Loucy (cell line): ENCODE measurements around the gene RBM33.
A peak's percentile ranks its signal among the peaks of the same experiment; 100 is the strongest.

Source experiments
- H2AFZ ChIP-seq: fragments of 200-600 bp; sonication (generic); 2 replicates; pipeline ENCODE4 v1.6.0; 2016; ENCODE audit warnings: antibody characterized with exemption, mild to moderate bottlenecking, low read length, moderate library complexity
- H3F3A ChIP-seq: fragments of 200-600 bp; 2 replicates; pipeline ENCODE4 v1.6.0; 2016; ENCODE audit warnings: antibody characterized with exemption, low read depth, mild to moderate bottlenecking
- H3K27me3 ChIP-seq: fragments of 200-600 bp; sonication (generic); 2 replicates; pipeline ENCODE4 v1.6.1; 2014; ENCODE audit warnings: low read length, mild to moderate bottlenecking; ENCODE audit not compliant: insufficient read depth, poor library complexity, severe bottlenecking
- H3K36me3 ChIP-seq: fragments of 200-600 bp; sonication (generic); 2 replicates; pipeline ENCODE4 v1.6.1; 2016; ENCODE audit warnings: low read length; ENCODE audit not compliant: insufficient read depth
- H3K4me1 ChIP-seq: fragments of 200-600 bp; sonication (generic); 2 replicates; pipeline ENCODE4 v1.5.1; 2014; ENCODE audit warnings: low read length, mild to moderate bottlenecking; ENCODE audit not compliant: insufficient read depth, poor library complexity, severe bottlenecking
- H3K4me2 ChIP-seq: fragments of 200-600 bp; sonication (generic); 2 replicates; pipeline ENCODE4 v1.6.0; 2014; ENCODE audit warnings: antibody characterized with exemption, low read length, low read depth, mild to moderate bottlenecking; ENCODE audit not compliant: poor library complexity, severe bottlenecking
- H3K4me3 ChIP-seq: fragments of 200-600 bp; sonication (generic); 2 replicates; pipeline ENCODE4 v1.5.1; 2014; ENCODE audit warnings: low read length, mild to moderate bottlenecking, mixed read lengths; ENCODE audit not compliant: poor library complexity, severe bottlenecking
- H3K79me2 ChIP-seq: fragments of 200-600 bp; sonication (generic); 2 replicates; pipeline ENCODE4 v1.6.1; 2014; ENCODE audit warnings: low read length; ENCODE audit not compliant: insufficient read depth
- H3K9ac ChIP-seq: fragments of 200-600 bp; sonication (generic); 2 replicates; pipeline ENCODE4 v1.6.0; 2014; ENCODE audit warnings: mild to moderate bottlenecking, low read depth, low read length, moderate library complexity; ENCODE audit not compliant: poor library complexity, severe bottlenecking
- H3K9me2 ChIP-seq: fragments of 200-600 bp; sonication (generic); replicated peaks from 2 replicates; pipeline ENCODE4 v1.6.1; 2016; ENCODE audit warnings: low read depth, low read length, mixed read lengths
- H3K9me3 ChIP-seq: fragments of 200-600 bp; sonication (generic); 2 replicates; pipeline ENCODE4 v1.6.1; 2014; ENCODE audit warnings: mild to moderate bottlenecking, antibody characterized with exemption, low read length, low read depth; ENCODE audit not compliant: insufficient read depth
- H4K20me1 ChIP-seq: fragments of 200-600 bp; sonication (generic); 2 replicates; pipeline ENCODE4 v1.6.0; 2014; ENCODE audit warnings: antibody characterized with exemption, low read length, mild to moderate bottlenecking; ENCODE audit not compliant: insufficient read depth, poor library complexity, severe bottlenecking
- EZH2phosphoT487 ChIP-seq: fragments of 200-600 bp; IDR thresholded peaks from 2 replicates; pipeline ENCODE4 v1.6.1; 2018; ENCODE audit warnings: antibody characterized with exemption, mild to moderate bottlenecking, moderate library complexity, borderline replicate concordance
- TF ChIP-seq, protein P1 (sequence below): fragments of 200-600 bp; sonication (generic); conservative IDR thresholded peaks from 2 replicates; pipeline ENCODE4 v1.5.1; 2014; ENCODE audit warnings: mild to moderate bottlenecking, antibody characterized with exemption, low read length

The RBM33 gene, protein sequence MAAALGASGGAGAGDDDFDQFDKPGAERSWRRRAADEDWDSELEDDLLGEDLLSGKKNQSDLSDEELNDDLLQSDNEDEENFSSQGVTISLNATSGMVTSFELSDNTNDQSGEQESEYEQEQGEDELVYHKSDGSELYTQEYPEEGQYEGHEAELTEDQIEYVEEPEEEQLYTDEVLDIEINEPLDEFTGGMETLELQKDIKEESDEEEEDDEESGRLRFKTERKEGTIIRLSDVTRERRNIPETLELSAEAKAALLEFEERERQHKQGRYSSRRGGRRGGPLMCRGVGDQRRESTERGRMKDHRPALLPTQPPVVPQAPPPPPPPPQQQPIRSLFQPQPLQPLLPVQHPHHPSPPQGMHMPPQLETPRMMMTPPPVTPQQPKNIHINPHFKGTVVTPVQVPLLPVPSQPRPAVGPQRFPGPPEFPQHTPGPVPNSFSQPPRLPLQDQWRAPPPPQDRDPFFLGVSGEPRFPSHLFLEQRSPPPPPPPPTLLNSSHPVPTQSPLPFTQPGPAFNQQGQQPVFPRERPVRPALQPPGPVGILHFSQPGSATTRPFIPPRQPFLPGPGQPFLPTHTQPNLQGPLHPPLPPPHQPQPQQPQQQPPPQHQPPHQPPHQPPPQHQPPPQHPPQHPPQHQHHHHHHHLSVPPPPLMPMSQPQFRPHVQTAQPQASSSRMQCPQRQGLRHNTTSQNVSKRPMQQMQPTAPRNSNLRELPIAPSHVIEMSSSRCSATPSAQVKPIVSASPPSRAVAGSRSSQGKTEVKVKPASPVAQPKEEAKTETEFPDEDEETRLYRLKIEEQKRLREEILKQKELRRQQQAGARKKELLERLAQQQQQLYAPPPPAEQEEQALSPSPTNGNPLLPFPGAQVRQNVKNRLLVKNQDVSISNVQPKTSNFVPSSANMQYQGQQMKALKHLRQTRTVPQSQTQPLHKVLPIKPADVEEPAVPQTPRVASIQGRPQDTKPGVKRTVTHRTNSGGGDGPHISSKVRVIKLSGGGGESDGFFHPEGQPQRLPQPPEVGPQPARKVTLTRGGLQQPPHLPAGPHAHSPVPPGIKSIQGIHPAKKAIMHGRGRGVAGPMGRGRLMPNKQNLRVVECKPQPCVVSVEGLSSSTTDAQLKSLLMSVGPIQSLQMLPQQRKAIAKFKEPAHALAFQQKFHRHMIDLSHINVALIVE

DNA sequence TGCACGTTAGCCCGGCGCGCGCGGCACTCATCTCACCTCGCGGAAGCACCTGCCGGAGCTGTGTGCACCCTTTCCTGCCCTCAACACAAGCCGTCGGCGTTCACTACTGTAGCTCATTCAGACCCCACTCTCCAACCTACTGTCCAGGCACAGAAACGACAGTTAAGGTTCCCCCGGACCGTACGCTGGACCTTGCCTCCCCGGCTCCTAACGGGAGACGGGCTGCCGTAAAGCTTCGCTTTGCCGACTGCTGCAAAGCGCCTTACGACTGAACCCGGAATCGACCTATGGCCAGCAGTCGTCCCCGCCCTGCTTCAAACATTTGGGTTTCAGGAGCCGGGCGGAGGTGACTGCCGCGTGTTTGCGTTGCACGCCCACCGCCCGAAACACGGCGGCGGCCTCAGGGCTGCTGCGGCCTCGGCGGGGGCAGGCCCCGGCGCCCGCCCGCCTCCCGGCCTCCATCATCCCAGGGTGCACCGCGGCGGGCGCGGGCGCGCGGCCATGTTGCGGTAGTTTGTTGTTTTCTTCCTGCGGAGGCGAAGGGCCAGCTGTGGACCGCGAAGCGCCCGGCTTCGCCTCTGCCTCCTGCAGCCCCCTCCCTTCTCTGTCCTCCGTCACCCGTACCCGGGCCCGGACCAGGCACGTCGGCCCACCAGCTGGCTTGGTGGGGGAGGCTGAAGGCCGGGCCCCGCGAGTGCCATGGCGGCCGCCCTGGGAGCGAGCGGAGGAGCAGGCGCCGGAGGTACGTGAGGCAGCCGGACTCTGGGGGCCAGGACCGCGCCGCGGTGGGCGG is at the start of gene RBM33:
TSS of gene RBM33 (plus strand) at position 484 of the 793 bp plus-strand sequence. CDS start at position 700, 216 bp downstream.
- Histone ChIP-seq H3K4me1 (peaks cover 26% of the 10 kb centered on the region), H2AFZ (peak within 1 kb of the TSS; percentile 96), H4K20me1 (peaks cover 48% of the 10 kb centered on the region), H3K9me3 (peaks cover 16% of the 10 kb centered on the region; the same call in 1 of the 2 replicates), H3K27me3 (peaks cover 3% of the 10 kb centered on the region), H3K4me2 (peak within 1 kb of the TSS; percentile 88), H3K79me2 (peaks cover 66% of the 10 kb centered on the region), H3K9me2 (no peaks in the 10 kb centered on the region), H3K4me3 (peak within 1 kb of the TSS; percentile 98), H3F3A (no peaks in the 10 kb centered on the region), H3K9ac (peak within 1 kb of the TSS; percentile 96), H3K36me3 (no peaks in the 10 kb centered on the region)
- TF ChIP-seq, protein P1, sequence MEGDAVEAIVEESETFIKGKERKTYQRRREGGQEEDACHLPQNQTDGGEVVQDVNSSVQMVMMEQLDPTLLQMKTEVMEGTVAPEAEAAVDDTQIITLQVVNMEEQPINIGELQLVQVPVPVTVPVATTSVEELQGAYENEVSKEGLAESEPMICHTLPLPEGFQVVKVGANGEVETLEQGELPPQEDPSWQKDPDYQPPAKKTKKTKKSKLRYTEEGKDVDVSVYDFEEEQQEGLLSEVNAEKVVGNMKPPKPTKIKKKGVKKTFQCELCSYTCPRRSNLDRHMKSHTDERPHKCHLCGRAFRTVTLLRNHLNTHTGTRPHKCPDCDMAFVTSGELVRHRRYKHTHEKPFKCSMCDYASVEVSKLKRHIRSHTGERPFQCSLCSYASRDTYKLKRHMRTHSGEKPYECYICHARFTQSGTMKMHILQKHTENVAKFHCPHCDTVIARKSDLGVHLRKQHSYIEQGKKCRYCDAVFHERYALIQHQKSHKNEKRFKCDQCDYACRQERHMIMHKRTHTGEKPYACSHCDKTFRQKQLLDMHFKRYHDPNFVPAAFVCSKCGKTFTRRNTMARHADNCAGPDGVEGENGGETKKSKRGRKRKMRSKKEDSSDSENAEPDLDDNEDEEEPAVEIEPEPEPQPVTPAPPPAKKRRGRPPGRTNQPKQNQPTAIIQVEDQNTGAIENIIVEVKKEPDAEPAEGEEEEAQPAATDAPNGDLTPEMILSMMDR = no peak
- TF ChIP-seq EZH2phosphoT487 = no peak

DNA sequence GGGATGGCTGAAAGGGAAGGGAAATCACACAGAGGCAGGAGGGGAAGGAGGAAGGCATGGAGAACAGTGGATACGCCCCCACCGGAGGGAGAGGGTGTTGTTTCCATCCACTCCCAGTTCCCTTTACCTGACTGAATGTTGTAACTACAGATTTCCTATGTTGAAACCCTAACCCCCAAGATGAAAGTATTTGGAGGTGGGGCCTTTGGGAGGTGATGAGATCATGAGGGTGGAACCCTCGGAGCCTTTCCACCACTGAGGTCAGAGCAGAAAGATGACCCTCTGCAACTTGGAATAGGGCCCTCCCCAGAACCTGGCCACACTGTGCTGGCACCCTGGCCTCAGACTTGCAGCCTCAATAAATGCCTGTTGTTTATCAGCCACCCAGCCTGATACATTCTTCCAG is 49.5 kb upstream of the RBM33 start:
- Histone ChIP-seq H3K36me3 (no peaks in the 10 kb centered on the region), H3F3A (no peaks in the 10 kb centered on the region), H3K9me3 (no peaks in the 10 kb centered on the region), H3K9ac (no peak overlapping the region), H3K9me2 (no peaks in the 10 kb centered on the region), H3K79me2 (no peaks in the 10 kb centered on the region), H3K4me3 (no peak overlapping the region), H4K20me1 (no peaks in the 10 kb centered on the region), H3K4me1 (peaks cover 21% of the 10 kb centered on the region), H3K27me3 (no peaks in the 10 kb centered on the region), H2AFZ (no peak overlapping the region), H3K4me2 (no peak overlapping the region)
- TF ChIP-seq, protein P1 = no peak
- no peak for TF ChIP-seq EZH2phosphoT487

DNA sequence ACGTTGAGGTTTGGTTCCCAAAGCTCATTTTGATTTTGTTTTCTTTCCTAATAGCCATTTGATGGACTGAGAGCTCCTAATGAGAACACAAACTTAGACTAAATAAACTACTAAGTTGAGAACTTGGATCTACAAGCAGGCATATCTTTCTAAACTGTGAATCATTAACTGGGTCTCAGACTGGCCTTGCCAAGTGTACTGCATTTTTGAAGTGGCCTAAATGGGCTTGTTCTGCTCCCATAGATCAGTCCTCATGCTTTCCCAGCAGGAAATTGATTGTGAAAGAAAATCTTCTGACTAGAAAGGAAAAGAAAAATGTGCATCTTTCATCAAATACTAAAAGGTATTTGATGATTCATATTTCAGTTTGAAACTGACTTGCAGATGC is 46.7 kb upstream of the RBM33 start:
- Histone ChIP-seq H2AFZ (no peak overlapping the region), H3K4me2 (no peak overlapping the region), H3K9me3 (no peaks in the 10 kb centered on the region), H3K79me2 (no peaks in the 10 kb centered on the region), H4K20me1 (no peaks in the 10 kb centered on the region), H3F3A (no peaks in the 10 kb centered on the region), H3K9ac (no peak overlapping the region), H3K9me2 (no peaks in the 10 kb centered on the region), H3K27me3 (no peaks in the 10 kb centered on the region), H3K36me3 (no peaks in the 10 kb centered on the region), H3K4me1 (no peaks in the 10 kb centered on the region), H3K4me3 (no peak overlapping the region)
- TF ChIP-seq, protein P1 = no peak
- TF ChIP-seq EZH2phosphoT487 = no peak
